ENCODE measurements around the gene SLC10A7. TPM values are rescaled to one million over a fixed set of nuclear protein-coding genes. Genes with fewer than 3 reads are reported as not detected.

SLC10A7 gene
- total RNA-seq, 1 donor from 2014 or later, result 4.4 TPM

DNA sequence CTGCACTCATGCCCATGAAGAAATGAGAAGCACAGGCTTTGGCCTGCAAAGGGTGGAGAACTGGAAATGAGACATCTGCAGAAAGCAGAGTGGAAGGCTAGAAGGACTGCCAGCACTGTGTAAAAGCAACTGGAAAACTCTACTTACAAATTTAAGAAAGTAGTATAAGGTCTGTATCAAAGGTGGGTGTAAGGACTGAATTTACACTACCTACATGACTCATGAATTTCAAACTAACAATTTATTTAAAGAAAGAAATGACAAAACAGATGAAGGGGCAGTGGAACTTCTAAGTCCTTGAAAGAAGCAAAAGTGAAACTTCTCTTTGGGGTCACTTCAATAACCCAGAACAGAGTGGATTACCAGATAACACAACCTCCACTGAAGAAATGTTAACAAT, 71.2 kb downstream of the SLC10A7 start:
- DNase-seq (ENCODE audit: missing footprints) (no peak), ATAC-seq (no peak)
- intact Hi-C loops (cut with DNase I), result no loop called here

DNA sequence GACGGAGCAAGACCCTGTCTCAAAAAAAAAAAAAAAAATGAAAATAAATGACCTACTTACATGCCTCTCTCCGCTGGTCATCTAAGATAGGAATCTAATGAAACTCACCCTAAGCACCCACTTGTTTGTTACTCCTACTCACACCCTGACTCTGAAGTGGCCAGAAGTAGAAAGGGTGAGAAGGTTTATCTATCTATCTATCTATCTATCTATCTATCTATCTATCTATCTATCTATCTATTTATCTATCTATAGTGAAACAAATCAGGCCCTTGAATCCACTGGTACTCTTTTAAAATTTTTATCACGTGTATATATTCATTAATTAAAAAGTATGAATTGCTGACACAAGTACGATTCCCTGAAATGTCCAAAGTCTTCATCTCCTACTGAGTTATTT, 75.2 kb downstream of the SLC10A7 start:
- intact Hi-C loops (cut with DNase I), result no loop called here
- DNase-seq (ENCODE audit: missing footprints), result no peak
- ATAC-seq, result no peak

DNA sequence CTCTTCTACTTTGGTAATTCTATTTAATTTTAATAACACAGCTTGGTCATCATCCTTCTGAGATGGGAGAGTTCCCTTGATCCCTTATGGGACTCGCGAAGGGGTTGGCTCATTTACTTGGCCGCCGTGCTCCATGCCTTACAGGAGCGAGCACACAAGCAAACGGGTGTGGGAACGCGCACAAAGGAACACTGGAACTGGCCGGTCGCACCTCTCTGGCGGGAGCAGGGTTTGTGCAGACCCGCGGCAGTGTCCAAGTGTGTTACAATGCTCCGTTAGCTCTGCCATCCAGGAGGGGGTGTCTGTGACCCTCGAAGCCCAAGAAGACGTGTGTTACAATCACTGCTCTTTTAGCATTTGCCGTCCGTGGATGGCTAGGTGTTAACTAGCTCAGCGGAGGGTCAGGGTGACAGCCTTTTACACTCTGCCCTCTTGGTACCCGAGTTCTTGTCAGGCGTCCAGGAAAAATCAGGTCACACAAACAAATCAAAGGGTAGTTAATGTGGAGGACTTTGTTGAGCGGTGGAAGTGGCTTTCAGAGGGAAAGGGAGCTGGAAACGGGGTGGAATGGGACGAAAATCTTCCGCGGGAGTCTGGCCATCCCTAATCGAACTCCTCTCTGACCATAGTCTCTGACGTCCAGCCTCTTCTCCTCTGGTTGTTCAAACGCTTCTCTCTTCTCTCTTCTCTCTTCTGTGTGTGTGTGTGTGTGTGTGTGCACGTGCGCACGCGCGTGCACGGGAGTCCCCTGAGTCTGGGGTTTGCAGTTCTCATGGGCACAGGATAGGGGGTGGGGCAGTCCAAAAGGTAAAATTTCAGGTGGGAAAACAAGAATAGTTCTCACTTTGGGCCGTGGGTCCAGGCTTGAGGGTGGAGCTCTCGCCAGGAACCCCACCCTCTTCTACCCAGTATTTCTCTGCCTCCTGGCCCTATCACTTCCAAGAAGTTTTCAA, 76.3 kb downstream of the SLC10A7 start:
- ATAC-seq (no peak), DNase-seq (ENCODE audit: missing footprints) (peak; percentile 55)
- intact Hi-C loops (cut with DNase I), result no loop called here

DNA sequence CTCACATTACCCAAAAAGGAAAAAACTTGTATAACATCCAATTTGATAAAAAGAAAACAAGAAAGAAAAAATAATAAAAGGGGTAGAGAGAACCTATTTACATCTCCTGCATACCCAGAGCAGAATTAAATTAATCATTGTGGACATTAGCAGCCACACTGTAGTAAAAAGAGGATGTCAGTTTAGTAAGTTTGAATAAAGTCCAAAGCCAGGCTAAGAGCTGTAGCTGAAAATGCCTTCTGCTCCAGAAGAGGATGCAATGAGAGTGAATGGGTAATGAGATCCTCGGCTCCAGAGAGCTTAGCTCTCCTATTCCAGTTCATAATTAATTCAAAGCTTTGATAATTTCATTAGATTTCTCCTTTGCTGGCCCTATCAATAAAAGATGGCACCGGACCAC, 78.2 kb downstream of the SLC10A7 start:
- ATAC-seq, result no peak
- intact Hi-C loops (cut with DNase I), result no loop called here
- no peak for DNase-seq (ENCODE audit: missing footprints)

DNA sequence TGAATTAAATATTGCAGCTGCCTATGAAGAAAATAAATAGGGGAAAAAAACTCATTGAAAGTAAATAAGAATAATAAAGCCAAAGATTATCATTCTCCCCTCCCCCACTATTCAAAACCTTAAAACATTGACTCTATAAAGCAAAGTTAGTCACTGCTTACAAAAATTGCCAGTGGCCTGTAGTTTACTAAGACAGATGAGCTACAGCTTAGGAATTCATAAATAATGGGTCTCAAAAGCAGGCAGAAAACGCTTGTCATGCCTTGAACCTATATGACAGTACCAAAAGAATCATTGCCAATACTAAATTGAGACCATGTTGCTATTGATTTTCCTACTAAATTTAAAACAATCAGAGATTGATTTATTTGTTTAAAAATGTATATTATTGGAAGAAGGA, 78.9 kb downstream of the SLC10A7 start:
- ATAC-seq (no peak), DNase-seq (ENCODE audit: missing footprints) (no peak)
- intact Hi-C loops (cut with DNase I), result no loop called here

DNA sequence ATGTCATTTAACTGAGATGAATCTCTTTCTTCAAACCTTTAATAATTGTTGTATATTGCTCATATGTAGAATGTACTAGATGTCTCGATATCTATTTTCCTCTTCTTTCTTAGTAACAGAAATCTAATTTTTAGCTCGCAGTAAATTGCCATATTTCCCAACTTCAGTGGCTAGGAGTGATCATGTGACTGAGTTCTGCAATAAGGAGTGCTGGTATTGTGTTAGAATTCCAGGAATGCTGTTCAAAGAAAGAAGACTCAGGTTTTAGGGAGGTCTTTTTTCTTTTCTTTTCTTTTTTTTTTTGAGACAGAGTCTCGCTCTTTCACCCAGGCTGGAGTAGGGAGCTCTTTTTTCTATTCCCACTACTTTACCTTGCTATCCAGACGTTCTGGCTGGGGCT, 81.7 kb downstream of the SLC10A7 start:
- intact Hi-C loops (cut with DNase I), result no loop called here
- no peak for ATAC-seq
- no peak for DNase-seq (ENCODE audit: missing footprints)

DNA sequence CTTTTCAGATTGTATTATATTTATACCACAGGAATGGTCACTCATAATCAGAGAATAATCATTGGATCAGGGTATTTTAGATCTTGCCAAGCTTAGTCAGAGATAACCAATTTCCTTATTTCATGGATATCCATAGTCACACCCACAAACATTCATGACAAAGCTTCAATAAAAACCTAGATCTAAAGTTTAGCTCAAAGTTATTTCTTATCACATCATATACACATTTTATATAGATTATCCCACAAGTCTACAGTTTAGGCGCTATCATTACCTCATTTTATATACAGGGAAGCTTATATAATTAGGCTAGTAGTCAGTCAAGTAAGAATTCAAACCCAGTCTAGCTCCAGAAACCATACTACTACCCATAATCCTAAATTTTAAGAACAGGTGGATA, 82.3 kb downstream of the SLC10A7 start:
- intact Hi-C loops (cut with DNase I), result no loop called here
- ATAC-seq (no peak), DNase-seq (ENCODE audit: missing footprints) (no peak)

DNA sequence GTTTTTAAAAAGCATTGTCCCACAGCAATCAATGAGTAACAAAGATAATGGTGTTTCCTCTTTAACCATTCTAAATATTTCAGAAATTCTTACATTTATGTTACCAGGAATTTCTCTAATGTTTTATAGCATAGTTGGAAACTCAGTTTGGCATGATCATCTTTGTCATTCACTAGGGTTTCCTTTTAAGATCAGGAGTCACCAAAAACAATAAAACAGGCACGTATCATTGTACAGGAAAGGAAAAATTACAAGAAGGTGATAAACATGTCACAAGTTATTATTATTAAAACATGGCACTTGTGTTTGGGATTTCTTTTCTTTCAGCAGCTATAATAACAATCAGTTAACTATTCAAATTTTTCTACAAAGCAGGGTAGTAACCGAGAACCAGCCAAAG, 84.0 kb downstream of the SLC10A7 start:
- intact Hi-C loops (cut with DNase I), result no loop called here
- DNase-seq (ENCODE audit: missing footprints), result no peak
- ATAC-seq, result no peak

DNA sequence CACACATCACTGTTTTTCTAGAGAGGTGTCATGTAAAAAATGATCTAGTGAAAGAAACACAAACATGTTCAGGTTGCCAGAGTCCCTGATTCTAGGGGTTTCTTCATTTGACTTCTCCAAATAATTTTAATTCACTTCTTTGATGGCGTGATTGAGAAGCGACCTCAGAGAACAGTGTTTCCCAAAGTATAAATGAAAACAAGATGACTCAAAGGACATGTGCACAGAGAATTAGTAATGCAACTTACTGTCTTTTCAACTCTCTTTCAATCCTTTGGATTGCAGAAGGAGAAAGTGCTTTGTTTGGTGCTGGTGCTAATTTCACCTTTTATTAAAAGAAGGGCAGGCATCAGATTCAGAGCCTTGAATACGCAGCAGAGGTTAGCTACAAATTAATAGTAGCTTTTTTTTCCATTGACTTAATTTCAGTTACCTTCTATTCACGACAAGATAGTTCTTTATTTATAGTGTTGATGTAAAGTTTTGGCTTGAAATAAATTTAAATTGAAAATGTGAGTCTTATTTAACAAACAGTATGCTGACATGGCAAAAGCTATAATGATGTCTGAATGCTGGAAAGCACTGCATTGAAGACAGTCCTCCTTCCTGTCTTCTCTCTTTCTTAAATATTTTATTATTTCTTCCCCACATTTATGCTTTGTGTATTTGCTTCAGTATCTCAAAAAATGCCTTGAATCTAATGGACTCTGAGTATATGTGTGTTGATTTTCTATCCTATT, 85.1 kb downstream of the SLC10A7 start:
- ATAC-seq, result no peak
- DNase-seq (ENCODE audit: missing footprints), result no peak
- intact Hi-C loops (cut with DNase I), result no loop called here

DNA sequence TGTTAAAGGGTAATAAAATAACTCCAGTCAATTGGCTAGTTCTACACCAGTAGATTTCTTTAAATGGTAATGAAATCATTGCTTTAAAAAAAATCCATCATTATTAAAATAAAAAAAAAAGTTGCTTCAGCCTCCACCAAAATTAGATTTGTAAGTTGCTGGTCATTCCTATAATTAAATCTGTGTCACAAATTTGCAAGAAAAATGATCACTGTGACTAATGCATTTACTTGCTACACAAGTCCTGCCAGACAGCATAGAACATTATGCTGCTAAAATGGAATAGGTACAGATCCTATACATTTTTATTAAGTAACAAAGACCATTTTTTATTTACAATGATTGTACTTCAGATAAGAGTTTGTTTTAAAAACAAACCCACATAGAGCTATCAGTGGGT, 85.8 kb downstream of the SLC10A7 start:
- intact Hi-C loops (cut with DNase I), result no loop called here
- no peak for ATAC-seq
- no peak for DNase-seq (ENCODE audit: missing footprints)

DNA sequence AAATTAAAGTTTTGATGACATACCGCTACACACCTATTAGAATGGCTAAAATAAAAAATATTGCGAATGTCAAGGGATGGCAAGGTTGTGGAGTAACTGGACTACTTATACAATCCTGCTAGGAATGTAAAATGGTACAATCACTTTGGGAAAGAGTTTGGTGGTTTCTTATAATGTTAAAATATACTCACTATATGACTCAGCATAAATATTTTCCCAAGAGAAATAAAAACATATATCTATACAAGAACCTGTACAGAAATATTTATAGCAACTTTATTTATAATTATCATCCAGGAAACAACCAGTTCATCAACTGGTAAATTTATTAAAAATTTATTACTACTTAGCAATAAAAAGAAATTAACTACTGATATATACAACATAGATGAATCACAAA, 89.7 kb downstream of the SLC10A7 start:
- ATAC-seq, result no peak
- intact Hi-C loops (cut with DNase I), result no loop called here
- no peak for DNase-seq (ENCODE audit: missing footprints)

DNA sequence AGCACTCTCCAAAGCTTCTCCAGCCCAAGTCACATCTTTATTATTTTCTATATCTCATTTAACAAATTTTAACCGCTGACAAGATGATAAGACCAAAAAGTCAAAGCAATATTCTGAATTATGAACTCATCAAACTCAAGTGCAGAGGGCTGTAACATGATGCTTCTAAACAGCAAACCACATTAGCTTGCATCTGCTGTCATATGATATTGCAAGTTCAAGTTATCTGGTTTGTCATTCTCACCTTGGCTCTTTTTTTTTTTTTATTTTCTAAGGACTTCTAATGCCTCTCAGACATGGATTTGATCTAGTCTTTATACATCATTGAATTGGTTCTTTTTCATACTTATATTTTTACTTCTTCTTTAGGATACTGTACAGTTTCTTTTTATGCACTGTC, 93.4 kb downstream of the SLC10A7 start:
- DNase-seq (ENCODE audit: missing footprints) (no peak), ATAC-seq (no peak)
- intact Hi-C loops (cut with DNase I), result no loop called here

DNA sequence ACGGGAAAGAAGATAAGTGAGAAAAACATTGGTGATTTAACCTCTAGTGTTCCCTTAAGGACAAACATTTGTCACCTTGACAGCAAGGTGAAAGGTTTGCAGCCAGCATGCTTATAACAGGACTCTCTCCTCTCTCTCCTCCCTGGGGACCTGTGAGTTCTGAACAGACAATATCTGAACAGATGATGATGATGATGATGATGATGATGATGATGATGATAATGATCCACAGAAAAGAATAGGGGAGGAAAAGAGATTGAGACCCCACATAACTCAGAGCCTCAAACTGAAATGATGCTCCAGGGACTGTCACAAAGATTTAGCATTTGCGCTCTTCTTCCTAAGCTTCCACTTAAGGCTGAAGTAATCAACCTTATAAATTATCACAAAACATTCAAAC, 103.9 kb downstream of the SLC10A7 start:
- DNase-seq (ENCODE audit: missing footprints) (no peak), ATAC-seq (no peak)
- intact Hi-C loops (cut with DNase I), result no loop called here

DNA sequence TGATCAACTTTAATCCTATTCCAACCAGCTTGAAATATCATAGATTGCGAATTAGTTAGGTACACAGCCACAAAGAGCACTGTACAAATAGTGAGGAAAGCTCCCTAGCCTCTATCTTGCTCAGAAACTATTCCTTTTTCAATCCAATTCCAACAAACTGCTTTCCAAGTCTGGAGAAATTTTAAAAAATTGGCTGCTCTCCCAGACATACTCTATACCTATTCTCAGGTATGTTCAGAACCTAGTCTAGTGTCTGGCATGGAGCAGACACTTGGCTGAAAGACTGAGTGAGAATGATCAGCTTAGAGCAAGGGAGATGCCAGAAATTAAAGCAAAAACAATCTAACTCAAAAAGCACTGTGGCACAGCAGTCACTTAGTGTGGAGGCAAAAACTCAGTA, 105.9 kb downstream of the SLC10A7 start:
- ATAC-seq, result no peak
- DNase-seq (ENCODE audit: missing footprints), result no peak
- intact Hi-C loops (cut with DNase I), result no loop called here

DNA sequence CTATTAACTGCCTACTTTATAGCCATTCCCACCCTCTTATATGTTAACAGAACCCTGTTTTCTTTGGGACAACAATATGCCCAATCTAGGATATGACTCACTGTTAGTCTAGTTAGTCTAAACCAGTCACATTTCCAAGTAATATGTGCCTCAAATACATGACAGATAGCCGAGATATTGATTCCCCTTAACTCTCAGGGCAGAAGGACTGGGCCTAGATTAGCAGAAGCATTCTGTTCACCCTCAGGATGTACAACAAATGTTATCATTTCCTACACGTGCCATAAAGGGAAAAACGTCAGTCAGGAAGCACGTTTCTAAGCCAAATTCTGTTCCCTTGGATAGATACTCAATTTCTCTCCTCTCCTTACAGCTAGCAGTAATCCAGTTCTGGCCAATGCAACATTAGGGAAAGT, 114.1 kb downstream of the SLC10A7 start:
- DNase-seq (ENCODE audit: missing footprints) (no peak), ATAC-seq (no peak)
- intact Hi-C loops (cut with DNase I), result no loop called here

DNA sequence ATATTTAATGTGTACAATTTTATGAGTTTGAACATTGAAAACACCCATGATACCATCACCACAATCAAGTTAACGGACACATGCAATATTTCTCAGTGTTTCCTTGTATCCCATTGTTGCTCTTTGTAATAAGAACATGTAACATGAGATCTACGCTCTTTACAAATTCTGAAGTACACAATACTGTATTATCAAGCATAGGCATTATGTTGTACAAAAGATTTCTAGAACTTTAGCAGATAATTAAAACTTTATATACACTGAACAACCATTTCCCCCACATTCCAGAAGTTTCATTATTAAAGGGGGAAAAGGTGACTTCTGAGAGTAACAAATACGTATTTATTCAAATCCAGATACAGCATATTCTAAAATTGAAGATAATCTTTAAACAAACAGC, 114.5 kb downstream of the SLC10A7 start:
- intact Hi-C loops (cut with DNase I), result no loop called here

DNA sequence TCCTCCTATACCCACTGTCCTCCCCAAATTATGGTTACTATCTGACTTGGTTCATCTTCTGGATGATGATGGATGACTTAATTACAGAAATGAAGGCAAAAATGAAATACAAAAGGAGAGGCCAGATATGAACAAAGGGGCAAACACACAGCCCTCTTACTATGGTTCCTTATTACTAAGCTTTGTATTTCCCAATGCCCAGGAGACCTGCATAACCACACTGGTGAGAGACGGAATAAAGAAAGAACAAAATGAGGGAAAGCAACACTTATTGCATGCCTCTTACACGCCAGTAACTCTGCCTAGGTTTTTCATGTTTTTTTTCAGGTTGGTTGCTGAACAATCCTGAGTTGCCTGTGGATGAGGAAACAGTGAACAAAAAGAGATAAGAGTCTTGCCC, 120.5 kb downstream of the SLC10A7 start:
- intact Hi-C loops (cut with DNase I), result no loop called here
- ATAC-seq, result no peak

More for the DNA sequence above, 114.5 kb downstream of the SLC10A7 start:
- DNase-seq (ENCODE audit: missing footprints) (no peak), ATAC-seq (no peak)

DNA sequence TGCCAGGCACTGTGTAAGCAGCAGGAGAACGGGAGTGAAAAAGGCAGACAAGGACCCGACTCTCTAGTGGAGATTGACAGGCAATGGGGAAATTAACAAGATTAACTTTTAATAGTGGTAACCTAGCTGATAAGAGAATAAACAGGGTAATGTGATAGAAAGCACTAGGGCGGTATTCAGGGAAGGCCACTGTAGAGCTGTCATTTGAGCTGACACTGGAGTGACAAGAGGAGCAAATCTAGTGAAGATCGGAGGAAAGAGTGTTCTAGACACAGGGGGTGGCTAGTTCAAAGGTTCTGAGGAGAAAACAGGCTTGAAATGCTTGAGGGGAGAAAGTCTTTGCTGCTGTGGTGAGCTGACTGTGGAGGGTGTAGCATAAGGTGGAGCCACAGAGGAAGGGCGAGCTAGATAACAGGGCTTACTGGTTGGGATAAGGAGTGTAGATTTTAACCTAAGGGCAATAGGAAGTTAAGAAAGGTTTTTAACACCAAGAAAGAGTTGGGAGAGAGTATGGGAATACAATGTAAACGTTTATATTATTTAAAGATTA, 122.8 kb downstream of the SLC10A7 start:
- DNase-seq (ENCODE audit: missing footprints), result no peak
- intact Hi-C loops (cut with DNase I), result no loop called here
- no peak for ATAC-seq

More for the DNA sequence above, 120.5 kb downstream of the SLC10A7 start:
- no peak for DNase-seq (ENCODE audit: missing footprints)

DNA sequence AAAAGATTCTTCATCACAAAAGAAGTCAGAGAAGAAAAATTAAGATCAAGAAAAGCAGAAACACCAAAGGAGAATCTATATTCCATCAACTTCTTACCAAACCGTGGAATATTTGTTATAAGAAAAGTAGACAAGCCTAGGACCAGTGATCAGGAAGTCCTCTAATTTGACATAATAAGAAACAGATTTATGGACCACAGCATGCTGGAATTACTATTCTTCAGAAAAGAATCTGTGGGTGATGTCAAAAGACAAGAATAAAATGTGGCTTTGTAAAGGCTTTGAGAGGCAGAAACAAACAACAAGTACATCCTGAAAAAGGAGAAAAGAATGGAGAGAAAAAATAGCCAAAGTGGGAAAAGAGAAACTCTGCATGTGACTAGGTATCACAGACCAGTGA, 123.3 kb downstream of the SLC10A7 start:
- ATAC-seq (no peak), DNase-seq (ENCODE audit: missing footprints) (no peak)
- intact Hi-C loops (cut with DNase I), result no loop called here

DNA sequence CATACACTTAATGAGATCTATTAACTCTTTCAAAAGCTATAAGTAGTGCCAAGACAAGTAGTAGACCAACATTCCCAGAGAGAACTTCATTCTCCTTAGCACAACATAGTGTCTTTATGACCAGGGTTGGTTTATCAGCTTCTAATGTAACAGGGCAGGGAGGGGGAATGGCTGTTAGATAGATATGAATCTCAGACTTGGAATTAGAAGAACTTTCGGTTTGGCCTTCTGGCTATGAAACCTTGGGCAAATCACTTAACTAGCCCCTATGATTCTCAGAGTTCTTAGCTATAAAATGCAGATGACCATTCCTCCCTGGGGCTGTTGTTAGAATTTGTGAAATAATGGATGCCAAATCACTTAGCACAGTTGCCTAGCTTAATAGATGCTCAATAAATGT, 132.2 kb downstream of the SLC10A7 start:
- ATAC-seq (no peak), DNase-seq (ENCODE audit: missing footprints) (no peak)
- intact Hi-C loops (cut with DNase I), result no loop called here
